Measurements from ENCODE around the gene MGME1. TPM values are rescaled to one million over a fixed set of nuclear protein-coding genes. Genes with fewer than 3 reads are reported as not detected.

Gene MGME1
- total and polyA plus RNA-seq, 2 donors (not counting 1 experiment from before 2014, with no cell fraction given) = 11.7 to 11.9 TPM

DNA sequence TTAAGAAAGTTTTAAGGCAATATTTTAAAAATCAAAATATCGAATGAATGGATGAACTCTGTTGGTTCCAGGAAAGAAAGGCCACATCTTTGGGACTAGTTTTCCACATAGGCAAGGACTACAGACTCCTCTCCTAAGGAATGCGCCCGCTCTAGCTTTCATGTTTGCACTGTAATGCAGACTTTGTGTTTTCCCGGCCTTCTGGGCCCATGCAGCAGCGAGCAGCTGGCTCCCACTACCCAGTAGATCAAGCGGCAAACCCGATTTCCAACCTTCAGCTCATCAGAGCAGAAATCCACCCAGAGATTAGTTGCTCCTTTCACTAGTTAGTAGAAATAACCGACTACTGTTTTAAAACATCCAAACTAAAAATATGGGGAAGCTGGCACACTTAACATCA, 61.2 kb downstream of the MGME1 start:
- Histone ChIP-seq H4K20me1 (ENCODE audit: control insufficient read depth, extremely low read depth, insufficient read depth, low read length) (no peaks in the 10 kb centered on the region), H3K9ac (ENCODE audit: insufficient read depth, low read length) (no peak overlapping the region), H3K79me2 (ENCODE audit: control insufficient read depth, insufficient read depth, low read length) (no peaks in the 10 kb centered on the region), H3K9me3 (ENCODE audit: control insufficient read depth, insufficient read depth, low read depth, low read length) (no peaks in the 10 kb centered on the region), H3K4me2 (ENCODE audit: extremely low read depth, insufficient read depth, low read length) (no peak overlapping the region), H3K27me3 (ENCODE audit: control insufficient read depth, insufficient read depth, low read length) (no peaks in the 10 kb centered on the region), H3K36me3 (ENCODE audit: control insufficient read depth, insufficient read depth, low read length) (no peaks in the 10 kb centered on the region), H3K4me1 (ENCODE audit: control insufficient read depth, extremely low read depth, insufficient read depth, low read length) (no peaks in the 10 kb centered on the region), H3K27ac (ENCODE audit: insufficient read depth, low read length) (no peak overlapping the region), H2AFZ (ENCODE audit: low read length) (no peak overlapping the region), H3K4me3 (replicated peaks in 1 of 4; ENCODE audit: control extremely low read depth in 1 of 4, insufficient read depth in 1 of 4, low read depth in 3 of 4, low read length in 4 of 4) (no peak overlapping the region)
- TF ChIP-seq, protein P1, sequence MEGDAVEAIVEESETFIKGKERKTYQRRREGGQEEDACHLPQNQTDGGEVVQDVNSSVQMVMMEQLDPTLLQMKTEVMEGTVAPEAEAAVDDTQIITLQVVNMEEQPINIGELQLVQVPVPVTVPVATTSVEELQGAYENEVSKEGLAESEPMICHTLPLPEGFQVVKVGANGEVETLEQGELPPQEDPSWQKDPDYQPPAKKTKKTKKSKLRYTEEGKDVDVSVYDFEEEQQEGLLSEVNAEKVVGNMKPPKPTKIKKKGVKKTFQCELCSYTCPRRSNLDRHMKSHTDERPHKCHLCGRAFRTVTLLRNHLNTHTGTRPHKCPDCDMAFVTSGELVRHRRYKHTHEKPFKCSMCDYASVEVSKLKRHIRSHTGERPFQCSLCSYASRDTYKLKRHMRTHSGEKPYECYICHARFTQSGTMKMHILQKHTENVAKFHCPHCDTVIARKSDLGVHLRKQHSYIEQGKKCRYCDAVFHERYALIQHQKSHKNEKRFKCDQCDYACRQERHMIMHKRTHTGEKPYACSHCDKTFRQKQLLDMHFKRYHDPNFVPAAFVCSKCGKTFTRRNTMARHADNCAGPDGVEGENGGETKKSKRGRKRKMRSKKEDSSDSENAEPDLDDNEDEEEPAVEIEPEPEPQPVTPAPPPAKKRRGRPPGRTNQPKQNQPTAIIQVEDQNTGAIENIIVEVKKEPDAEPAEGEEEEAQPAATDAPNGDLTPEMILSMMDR (conservative IDR thresholded peaks at IDR 0.05 in 1 of 2, IDR thresholded peaks at IDR 0.05 in 1 of 2; ENCODE audit: low read depth in 1 of 2, low read length in 2 of 2) = no peak
- no peak for TF ChIP-seq EZH2 (IDR thresholded peaks at IDR 0.05; ENCODE audit: low read length, missing control alignments)
- no peak for DNase-seq (ENCODE audit: low read depth in 2 of 2)

DNA sequence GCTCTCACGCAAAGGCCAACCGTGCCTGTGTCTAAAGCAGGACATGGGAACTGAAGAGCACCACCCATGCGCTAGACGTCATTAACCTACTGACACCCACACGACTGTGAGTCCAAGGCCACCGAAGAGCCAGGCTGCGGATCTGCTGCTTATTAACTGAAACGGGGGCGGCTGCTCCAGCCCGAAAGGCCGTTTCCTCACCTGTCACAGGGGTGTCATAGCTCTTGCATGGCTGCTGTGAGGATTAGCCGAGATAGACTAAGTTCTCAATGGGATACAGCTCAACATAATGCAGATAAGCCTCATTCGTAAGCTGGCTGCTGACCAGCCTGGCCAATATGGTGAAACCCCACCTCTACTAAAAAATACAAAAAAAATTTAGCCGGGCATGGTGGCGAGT, 62.2 kb downstream of the MGME1 start:
- Histone ChIP-seq H3K27me3 (ENCODE audit: control insufficient read depth, insufficient read depth, low read length) (no peaks in the 10 kb centered on the region), H4K20me1 (ENCODE audit: control insufficient read depth, extremely low read depth, insufficient read depth, low read length) (no peaks in the 10 kb centered on the region), H3K27ac (ENCODE audit: insufficient read depth, low read length) (no peak overlapping the region), H3K79me2 (ENCODE audit: control insufficient read depth, insufficient read depth, low read length) (no peaks in the 10 kb centered on the region), H3K9ac (ENCODE audit: insufficient read depth, low read length) (no peak overlapping the region), H3K4me2 (ENCODE audit: extremely low read depth, insufficient read depth, low read length) (no peak overlapping the region), H3K36me3 (ENCODE audit: control insufficient read depth, insufficient read depth, low read length) (no peaks in the 10 kb centered on the region), H3K4me1 (ENCODE audit: control insufficient read depth, extremely low read depth, insufficient read depth, low read length) (no peaks in the 10 kb centered on the region), H3K9me3 (ENCODE audit: control insufficient read depth, insufficient read depth, low read depth, low read length) (no peaks in the 10 kb centered on the region), H2AFZ (ENCODE audit: low read length) (no peak overlapping the region), H3K4me3 (replicated peaks in 1 of 4; ENCODE audit: control extremely low read depth in 1 of 4, insufficient read depth in 1 of 4, low read depth in 3 of 4, low read length in 4 of 4) (no peak overlapping the region)
- DNase-seq (ENCODE audit: low read depth in 2 of 2) = no peak
- TF ChIP-seq EZH2 (IDR thresholded peaks at IDR 0.05; ENCODE audit: low read length, missing control alignments) = no peak
- TF ChIP-seq, protein P1 (conservative IDR thresholded peaks at IDR 0.05 in 1 of 2, IDR thresholded peaks at IDR 0.05 in 1 of 2; ENCODE audit: low read depth in 1 of 2, low read length in 2 of 2) = no peak

DNA sequence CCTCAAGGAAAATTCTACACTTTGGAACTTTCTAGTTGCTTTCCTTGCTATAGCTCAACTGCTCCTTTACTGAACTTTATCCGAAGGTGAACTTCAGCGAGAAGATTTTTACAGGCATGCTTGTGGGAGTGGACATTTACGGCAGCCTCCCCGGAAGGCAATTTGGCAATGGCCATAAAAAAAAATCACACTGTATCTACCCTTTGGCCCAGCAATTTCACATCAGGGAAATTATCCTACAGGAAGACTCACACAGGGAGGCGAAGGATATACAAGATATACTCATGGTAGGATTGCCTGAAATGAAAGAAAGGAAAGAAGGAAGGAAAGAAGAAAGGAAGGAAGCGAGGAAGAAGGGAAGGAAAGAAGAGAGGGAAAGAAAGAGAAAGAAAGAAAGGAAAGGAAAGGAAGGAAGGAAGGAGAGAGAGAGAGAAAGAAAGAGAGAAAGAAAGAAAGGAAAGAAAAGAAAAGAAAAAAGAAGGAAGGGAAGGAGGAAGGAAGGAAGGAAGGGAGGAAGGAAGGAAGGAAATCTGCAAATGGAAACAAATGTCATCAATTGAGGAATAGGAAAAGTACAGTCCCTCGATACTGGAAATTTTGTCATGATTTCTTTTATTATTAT, 63.2 kb downstream of the MGME1 start:
- no peak overlapping the region for H3K4me3 ChIP-seq (replicated peaks in 1 of 4; ENCODE audit: control extremely low read depth in 1 of 4, insufficient read depth in 1 of 4, low read depth in 3 of 4, low read length in 4 of 4)
- no peak for DNase-seq (ENCODE audit: low read depth in 2 of 2)
- no peaks in the 10 kb centered on the region for H3K4me1 ChIP-seq (ENCODE audit: control insufficient read depth, extremely low read depth, insufficient read depth, low read length)
- no peaks in the 10 kb centered on the region for H3K36me3 ChIP-seq (ENCODE audit: control insufficient read depth, insufficient read depth, low read length)
- no peaks in the 10 kb centered on the region for H3K27me3 ChIP-seq (ENCODE audit: control insufficient read depth, insufficient read depth, low read length)
- no peaks in the 10 kb centered on the region for H3K9me3 ChIP-seq (ENCODE audit: control insufficient read depth, insufficient read depth, low read depth, low read length)
- no peaks in the 10 kb centered on the region for H4K20me1 ChIP-seq (ENCODE audit: control insufficient read depth, extremely low read depth, insufficient read depth, low read length)
- H2AFZ ChIP-seq (ENCODE audit: low read length) = no peak overlapping the region
- TF ChIP-seq EZH2 (IDR thresholded peaks at IDR 0.05; ENCODE audit: low read length, missing control alignments) = no peak
- TF ChIP-seq, protein P1 (conservative IDR thresholded peaks at IDR 0.05 in 1 of 2, IDR thresholded peaks at IDR 0.05 in 1 of 2; ENCODE audit: low read depth in 1 of 2, low read length in 2 of 2) = no peak
- no peak overlapping the region for H3K9ac ChIP-seq (ENCODE audit: insufficient read depth, low read length)
- no peaks in the 10 kb centered on the region for H3K79me2 ChIP-seq (ENCODE audit: control insufficient read depth, insufficient read depth, low read length)
- H3K4me2 ChIP-seq (ENCODE audit: extremely low read depth, insufficient read depth, low read length) = no peak overlapping the region
- no peak overlapping the region for H3K27ac ChIP-seq (ENCODE audit: insufficient read depth, low read length)

All from fibroblast of lung (primary cell).